HG02884 (cell line): ENCODE results near the gene MITF.

Experiments used
- ATAC-seq: cut with Tn5 transposase; IDR thresholded peaks from one replicate; pipeline ENCODE4 v1.9.1; 2021; ENCODE audit warnings: mild to moderate bottlenecking, moderate library complexity; ENCODE audit not compliant: unreplicated experiment

The MITF gene, protein sequence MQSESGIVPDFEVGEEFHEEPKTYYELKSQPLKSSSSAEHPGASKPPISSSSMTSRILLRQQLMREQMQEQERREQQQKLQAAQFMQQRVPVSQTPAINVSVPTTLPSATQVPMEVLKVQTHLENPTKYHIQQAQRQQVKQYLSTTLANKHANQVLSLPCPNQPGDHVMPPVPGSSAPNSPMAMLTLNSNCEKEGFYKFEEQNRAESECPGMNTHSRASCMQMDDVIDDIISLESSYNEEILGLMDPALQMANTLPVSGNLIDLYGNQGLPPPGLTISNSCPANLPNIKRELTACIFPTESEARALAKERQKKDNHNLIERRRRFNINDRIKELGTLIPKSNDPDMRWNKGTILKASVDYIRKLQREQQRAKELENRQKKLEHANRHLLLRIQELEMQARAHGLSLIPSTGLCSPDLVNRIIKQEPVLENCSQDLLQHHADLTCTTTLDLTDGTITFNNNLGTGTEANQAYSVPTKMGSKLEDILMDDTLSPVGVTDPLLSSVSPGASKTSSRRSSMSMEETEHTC

DNA sequence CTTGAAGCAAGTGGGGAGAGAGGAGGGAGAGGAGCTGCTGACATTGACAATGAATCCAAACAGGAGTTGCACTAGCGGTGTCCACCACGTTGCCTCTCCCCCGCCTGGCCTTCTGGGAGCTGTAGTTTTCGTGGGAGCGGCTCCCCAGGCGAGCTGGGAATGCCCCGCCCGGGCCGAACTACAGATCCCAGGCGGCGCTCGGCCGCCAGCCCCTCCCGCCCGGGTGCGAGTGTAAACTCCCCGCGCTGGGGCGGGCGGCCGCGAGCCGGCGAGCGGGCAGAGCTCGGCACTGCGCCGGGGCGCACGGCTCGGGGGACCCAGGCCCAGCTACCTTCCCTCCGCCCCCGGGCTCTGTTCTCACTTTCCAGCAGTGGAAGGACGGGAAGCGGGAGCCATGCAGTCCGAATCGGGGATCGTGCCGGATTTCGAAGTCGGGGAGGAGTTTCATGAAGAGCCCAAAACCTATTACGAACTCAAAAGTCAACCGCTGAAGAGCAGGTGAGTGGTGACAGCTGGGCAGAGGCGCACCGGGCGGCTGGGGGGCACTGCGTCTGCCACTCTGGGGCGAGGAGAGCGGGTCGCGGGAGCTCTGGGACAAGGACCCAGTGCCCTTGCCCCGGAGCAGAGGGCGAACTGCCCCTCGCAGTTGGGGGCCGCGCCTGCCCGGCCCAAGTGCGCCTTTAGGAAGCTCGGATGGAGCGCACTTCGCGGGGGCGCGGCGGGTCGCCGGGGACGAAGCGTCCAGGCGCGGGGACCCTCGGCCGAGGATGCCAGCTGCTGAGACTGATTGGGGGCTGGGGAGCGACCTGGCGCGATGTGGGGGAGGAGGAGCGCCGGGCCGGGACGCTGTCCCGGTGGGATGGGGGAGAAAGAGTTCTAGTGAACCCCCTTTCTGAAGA is at the start of gene MITF:
Gene MITF, plus strand, starts transcription at position 261 of the 899 bp plus-strand sequence. Its CDS starts 134 bp downstream, at position 395.
- ATAC-seq, result peak; percentile 97

DNA sequence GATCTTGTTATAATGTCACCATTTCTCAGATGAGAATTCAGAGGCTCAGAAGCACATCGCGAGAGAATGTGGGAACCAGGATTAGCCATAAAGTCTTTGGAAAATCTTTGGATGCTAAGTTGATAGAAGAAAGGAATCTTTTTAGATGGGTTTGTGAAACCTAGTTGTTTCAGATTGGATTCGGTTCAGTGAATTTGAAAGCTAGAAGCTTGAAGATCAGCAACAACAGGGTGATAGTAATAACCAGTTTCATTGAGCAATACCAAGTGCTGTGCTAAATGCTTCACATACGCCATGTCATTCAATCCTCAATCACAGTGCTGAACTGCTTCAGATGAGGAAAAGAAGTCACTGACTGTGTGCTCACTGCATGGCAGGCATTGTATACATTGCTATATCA is 47.4 kb upstream of the MITF start:
- no peak for ATAC-seq

DNA sequence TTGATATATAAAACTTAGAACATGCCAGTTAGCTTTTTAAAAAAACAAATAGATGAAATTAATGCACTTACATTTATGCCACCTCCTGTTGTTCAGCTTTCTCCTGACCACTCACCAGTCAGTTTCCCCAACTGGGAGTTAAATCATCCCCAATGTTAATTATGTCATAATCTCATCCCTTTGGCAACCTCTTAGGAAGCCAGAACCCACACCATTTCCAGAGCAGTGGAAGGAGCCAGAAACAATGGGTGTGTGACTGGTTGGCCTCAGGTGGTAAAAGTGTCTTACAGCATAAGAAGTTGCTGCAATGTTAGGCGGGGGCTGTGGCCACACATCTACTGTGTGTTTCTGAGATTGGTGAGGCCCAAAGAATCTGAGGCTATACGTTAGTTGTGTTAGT is 46.5 kb upstream of the MITF start:
- no peak for ATAC-seq

DNA sequence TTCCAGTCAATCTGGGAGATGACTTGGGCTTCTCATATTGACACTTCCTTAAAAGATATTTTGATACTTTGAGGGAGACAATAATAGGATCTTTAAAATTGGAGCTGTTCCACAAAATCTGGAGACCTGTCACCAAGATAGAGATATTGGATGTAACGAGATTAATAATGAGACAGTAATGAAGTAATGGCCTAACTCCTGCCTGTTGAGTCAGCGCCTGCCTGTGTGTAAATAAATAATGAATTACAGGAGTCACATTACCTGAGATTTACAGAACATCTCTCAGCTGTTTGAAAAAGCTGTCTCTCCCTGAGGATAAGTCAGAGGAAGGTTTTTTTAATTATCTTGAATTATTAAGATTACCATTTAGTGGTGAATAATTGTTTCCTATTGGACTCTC is 43.8 kb upstream of the MITF start:
- no peak for ATAC-seq

DNA sequence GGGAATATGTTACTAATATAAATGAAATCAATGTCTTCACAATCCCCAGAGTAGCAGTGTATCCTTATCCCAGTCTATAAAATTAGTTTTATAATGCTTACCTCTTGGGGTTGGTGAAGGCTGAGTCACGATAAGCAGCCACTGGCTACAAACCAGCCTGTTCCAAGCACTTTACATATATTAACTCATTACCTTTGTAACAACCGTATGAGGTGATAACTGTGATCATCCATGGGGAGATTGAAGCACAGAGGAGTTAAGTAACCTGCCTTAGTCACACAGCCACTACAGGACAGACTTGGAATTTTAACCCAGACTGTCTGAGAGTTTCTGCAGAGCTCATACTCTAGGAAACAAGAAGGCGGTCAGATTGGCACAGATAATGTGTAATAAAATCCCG is 43.3 kb upstream of the MITF start:
- ATAC-seq, result no peak

DNA sequence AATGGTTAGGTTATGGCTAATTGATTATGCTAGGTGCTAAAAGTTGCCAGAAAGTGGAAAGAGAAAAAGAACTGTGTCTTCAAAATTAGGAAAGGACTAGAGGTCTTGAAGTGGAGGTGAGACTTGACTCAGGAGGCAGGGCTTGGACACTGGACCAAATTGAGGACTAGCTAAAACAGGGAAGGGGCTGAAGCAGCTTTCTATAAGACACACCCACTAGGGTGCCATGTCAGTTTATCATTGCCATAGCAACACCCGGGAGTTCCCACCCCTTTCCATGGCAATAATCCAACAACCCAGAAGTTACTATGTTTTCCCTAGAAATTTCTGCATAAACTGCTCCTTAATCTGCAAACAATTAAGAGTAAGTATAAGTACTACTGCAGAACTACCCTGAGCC is 42.9 kb upstream of the MITF start:
- no peak for ATAC-seq

DNA sequence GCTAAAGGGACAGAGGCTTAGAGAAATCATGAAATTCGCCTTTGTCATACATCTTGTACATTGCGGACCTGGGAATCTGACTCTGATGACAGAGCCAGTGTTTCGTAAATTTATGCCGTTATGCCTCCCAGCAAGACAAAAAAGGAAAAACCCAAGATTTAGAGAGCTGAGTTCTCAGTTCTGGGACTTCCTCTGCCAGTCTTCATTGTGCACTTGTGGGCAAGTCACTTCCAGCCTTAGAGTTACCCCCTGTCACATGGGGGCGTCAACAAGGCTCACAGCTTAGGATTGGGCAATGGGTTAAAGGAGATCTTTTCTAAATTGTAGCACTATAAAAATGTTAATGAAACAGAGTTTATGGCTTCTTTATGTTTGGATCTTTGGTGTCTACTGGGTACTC is 41.9 kb upstream of the MITF start:
- no peak for ATAC-seq

DNA sequence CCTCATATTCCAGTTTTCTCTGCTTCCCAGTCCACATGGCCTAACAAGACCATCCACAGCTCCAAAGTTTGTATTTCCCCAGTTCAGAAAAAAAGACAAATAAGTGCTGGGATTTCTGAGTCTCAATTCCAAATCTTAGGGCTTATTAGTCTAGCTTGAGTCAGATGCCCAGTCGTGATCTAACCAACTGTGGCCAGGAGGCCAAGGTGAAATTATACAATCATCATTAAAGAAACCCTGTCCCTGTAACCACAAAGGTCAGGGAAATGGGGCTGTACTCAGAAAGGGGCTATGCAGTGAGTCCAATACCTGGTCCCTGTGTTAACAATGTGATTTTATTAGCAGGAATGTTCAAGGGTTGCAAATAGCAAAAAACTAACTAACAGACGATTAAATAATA is 40.5 kb upstream of the MITF start:
- no peak for ATAC-seq

DNA sequence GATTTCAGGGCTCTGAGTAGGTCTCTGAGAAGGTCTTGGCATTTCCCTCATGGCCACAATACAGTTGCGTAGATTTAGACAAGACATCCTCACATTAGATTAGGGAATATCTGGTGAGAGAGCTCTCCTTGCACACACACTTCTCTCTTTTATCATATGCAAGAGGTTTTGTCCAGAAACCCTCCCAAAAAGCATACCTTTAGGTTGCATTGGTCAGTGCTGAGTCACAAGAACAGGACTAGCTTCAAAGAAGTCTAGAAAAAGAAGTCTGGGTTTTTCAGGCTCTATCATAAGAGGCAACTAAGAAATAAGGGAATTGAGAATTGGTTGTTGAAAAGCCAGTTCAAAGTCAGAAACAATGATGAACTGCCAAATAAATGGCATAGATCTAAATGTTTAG is 40.1 kb upstream of the MITF start:
- ATAC-seq, result no peak

DNA sequence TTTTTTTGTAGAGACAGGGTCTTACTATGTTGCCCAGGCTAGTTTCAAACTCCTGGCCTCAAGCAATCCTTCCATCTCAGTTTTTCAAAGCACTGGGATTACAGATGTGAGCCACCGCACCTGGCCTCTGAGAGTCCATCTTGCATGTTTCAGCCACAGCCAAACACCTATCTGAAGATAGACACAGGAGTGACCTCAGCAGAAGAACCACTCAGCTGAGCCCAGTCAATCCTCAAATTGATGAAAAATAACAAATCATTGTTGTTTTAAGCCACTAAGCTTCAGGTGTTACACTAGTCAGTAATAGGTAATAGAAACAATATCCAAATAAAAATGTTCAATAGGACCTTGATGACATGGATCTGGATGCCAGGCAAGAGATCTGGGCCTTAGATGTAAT is 38.3 kb upstream of the MITF start:
- no peak for ATAC-seq

DNA sequence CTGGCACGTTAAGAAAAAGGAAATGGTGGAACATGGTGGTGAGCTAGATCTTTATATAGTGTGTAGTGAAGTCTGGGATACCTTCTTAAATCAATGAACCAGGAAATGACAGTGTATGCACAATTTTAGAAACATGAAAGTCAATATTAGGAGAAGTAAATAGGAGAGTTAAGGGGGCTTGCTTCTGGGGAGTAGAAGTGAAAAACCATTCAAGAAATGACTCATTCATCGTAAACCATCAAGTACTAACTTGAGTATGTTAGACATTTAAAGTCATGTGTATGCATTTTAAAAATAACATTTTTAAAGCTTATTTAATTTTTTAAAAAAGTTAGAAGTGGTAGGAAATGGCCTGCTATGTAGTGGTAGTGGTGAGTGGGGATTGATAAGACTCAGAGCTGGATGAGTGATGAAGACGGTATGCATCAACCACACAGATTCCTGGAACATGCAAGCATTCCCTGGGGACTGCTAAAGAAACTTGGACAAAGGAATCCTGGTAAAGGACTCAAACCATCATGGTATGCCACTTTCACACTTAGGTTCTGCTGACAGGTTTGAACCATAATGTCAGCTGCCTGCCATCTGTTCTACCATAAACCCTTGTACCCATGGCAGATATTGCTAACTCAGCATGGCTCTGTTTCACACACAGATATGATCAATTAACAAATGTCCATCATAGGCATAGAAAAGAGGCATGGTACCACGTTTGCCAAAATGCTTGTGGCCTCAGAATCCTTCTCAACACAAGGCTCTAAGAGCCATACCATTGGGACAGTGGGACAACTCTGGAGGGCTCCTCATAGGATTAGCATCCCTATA is 28.9 kb upstream of the MITF start:
- no peak for ATAC-seq

DNA sequence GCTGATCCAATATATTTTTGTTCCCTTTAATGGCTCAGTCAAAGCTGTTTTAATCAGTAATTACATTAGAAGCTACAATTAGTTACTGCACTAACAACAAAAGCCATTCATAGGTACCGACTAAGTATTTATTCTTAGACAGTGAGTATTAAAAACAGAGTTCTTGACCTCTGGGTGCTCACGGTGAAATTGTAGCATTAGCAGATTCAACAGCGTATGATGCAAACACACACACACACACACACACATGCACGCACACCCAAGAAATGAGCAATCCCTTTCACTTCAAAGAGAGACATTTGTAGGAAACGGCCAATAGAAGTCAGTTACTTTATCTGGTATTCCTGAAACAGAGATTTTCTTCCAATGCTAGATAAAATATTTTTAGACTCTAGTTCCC is 27.0 kb upstream of the MITF start:
- ATAC-seq, result no peak

DNA sequence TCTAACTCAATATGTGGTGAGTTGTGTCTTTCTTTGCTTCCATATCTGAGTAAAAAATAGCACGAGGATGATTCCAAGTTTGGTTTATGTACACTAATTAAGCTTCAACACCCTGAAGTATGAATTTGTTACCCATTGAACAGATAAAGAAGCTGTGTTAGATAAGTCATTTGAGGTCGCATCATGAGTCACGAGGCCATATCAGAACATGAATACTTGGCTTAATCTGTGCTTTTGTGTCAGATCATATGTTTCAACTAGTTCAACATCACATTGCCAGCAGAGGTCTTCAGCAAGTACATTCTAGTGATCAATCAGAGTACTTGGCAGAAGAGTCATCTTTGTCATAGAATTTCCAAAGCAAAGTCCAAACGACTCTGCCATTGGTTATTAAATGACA is 26.3 kb upstream of the MITF start:
- no peak for ATAC-seq

DNA sequence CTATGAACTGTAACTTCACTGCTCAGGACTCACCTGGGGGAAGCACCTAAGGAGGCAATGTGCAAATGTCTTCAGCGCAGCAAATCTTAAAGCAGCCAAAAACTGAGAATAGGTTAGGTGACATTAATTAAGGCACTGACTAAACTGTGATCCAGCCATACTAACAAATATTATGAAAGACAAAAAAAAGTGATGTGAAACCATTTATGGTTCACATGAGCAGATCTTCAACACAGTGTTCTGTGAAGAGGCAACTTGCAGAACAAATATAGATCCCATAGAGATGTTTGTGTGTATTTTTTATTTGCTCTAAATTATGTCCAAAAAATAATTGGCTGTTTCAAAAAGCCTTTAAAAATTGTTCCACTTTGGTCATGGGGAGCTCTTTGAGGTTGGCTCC is 24.1 kb upstream of the MITF start:
- no peak for ATAC-seq

DNA sequence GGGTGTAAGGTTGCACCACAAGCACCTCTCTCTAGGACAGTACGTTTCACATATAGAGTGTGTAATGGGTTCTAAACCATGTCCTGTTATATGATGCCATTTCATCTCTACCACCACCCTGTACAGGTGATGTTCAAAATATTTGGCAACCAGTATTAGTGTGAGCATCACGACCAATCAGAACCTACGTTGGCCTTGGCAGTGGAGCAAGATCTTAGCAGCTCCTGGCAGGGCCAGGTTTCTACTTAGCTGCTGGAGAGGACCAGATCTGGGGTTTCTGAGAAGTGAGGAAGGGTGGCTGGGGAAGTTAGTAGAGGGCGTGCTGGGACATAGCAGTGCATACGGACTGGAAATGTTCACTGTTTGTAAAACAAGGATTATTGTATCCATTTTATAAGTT is 23.1 kb upstream of the MITF start:
- ATAC-seq, result no peak

DNA sequence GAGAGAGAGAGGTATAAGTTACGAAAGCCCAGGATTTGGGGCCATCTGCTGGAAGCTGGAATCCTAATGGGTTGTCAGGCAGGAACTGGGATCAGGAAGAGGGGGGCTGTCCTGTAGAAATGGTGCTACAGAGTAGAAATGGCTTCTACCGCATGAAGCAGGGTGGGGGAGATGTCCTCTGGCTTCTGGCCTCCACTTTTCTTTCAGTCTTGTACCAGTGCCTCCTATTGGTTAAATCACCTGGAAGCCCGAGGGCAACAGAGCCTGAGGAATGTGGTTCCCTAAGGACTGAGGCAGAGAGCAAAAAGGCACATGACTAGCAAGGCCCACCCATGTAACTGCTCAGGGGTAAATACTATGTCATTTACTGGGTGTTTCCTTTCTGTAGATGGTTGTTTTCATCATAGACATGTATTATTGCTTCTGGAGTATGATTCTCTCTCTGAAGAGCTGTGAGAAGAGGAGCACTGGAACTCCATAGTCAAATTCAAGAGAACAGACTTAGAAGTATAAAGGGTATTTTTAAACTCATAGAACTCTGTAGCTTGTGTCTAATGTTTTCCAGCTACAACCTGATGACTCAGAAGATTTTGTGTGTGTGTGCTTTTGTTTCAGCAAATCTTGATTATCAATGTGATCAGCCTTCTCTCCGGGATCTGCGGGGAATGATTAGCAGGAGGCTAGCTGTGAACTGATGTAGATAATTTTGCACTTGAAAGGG is 20.2 kb upstream of the MITF start:
- ATAC-seq, result no peak

DNA sequence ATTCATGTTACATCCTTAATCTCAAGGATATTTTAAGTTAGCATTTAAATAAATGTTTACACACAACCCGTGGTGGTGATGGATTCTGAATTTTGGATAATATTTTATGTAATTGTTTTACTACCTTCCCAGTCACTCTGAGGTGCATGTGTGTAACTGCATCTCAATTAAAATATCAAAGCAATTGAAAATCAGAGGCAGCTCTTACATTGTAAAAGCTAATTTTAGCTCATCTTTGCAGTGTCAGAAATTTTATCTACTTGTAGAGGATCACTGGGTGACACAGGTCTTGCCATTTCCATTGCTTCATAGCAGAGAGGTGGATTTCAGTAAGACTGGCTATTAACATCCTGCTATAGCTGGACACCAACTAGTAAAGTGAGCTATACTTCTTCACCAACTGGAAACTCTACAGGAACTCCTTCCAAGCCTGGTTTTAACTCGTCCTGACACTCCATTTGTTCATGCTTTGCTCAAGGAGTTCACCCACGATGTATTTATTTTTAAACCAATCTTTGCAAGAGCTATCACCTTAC is 19.6 kb upstream of the MITF start:
- ATAC-seq, result no peak

DNA sequence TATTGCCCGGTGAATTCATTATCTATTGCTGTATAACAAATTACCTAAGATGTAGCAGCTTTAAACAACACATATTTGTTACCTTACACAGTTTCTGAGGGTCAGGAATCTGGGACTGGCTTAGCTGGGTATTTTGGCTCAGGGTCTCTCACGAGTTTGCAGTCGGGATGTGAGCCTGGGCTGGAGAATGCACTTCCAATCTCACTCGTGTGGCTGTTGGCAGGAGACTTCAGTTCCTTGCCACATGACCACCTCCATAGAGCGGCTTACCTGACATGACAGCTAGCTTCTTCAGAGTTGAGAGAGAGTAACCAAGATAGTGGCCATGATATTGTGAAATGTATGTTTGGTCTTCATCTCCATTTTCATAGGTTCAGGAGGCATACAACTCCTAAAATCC is 18.4 kb upstream of the MITF start:
- ATAC-seq, result no peak

DNA sequence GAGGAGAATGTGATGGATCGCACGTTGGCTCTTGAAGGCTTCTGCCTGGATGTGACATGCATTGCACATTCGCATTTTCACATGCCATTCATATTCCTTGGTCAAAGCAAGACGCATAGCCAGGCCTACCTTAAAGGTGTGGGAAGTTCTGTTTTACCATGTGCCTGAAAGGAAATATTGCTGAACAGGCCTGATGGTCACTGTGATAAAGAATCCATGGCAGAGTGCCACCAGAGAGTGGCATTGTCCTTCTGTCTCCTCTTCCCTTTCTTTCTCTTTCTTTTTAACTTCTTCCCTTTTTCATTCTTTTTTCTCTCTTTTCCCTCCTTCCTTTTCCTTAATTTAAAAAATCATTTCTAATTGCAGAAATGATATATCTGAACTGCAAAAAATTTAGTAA is 15.9 kb upstream of the MITF start:
- ATAC-seq, result no peak
